HepG2 (cell line): ENCODE data around the gene OR1F1. TPM values are rescaled to one million over a fixed set of nuclear protein-coding genes. Genes with fewer than 3 reads are reported as not detected.
A peak's percentile ranks its signal among the peaks of the same experiment; 100 is the strongest.

Experiments
- CAMTA2 ChIP-seq: sonication (generic); formaldehyde crosslinking; IDR thresholded peaks from 2 replicates; pipeline ENCODE4 v1.4.0; 2020; ENCODE audit warnings: mild to moderate bottlenecking, missing genetic modification reagents, borderline replicate concordance
- FOXA1 ChIP-seq, 2 experiments: fragments of 450-650 bp in 1 of 2; sonication (generic) in 1 of 2; formaldehyde crosslinking in 1 of 2; IDR thresholded peaks; 2 replicates each; pipeline versions ENCODE4 v1.4.0 to v1.6.1; 2016 to 2020; ENCODE audit warnings: missing genetic modification reagents in 1 of 2
- HIVEP1 ChIP-seq: sonication (generic); formaldehyde crosslinking; IDR thresholded peaks from 2 replicates; pipeline ENCODE4 v1.4.0; 2020; ENCODE audit warnings: mild to moderate bottlenecking, missing genetic modification reagents
- NFE2L1 ChIP-seq: sonication (generic); formaldehyde crosslinking; IDR thresholded peaks from 2 replicates; pipeline ENCODE4 v1.4.0; 2020; ENCODE audit warnings: missing genetic modification reagents, mild to moderate bottlenecking, borderline replicate concordance
- NR2F2 ChIP-seq: IDR thresholded peaks from 2 replicates; pipeline ENCODE4 v1.6.1; 2012; ENCODE audit warnings: low read depth, inconsistent platforms, borderline replicate concordance
- TARDBP ChIP-seq: sonication (generic); formaldehyde crosslinking; IDR thresholded peaks from 2 replicates; pipeline ENCODE4 v1.8.0; 2022; ENCODE audit warnings: mild to moderate bottlenecking, missing genetic modification reagents
- ZBTB8A ChIP-seq: sonication (generic); formaldehyde crosslinking; IDR thresholded peaks from 2 replicates; pipeline ENCODE4 v1.4.0; 2020; ENCODE audit warnings: mild to moderate bottlenecking, low read depth, missing genetic modification reagents, borderline replicate concordance
- ZIK1 ChIP-seq: sonication (generic); formaldehyde crosslinking; IDR thresholded peaks from 2 replicates; pipeline ENCODE4 v1.5.0; 2020; ENCODE audit warnings: mild to moderate bottlenecking, low read depth, missing genetic modification reagents, borderline replicate concordance
- ZKSCAN8 ChIP-seq: IDR thresholded peaks from 2 replicates; pipeline ENCODE4 v1.6.1; 2016; ENCODE audit warnings: borderline replicate concordance, missing genetic modification reagents, missing compliant biosample characterization
- ZNF225 ChIP-seq: sonication (generic); formaldehyde crosslinking; IDR thresholded peaks from 2 replicates; pipeline ENCODE4 v1.4.0; 2020; ENCODE audit warnings: mild to moderate bottlenecking, missing genetic modification reagents
- ZNF670 ChIP-seq: sonication (generic); formaldehyde crosslinking; IDR thresholded peaks from 2 replicates; pipeline ENCODE4 v1.8.0; 2022; ENCODE audit warnings: mild to moderate bottlenecking, missing genetic modification reagents, borderline replicate concordance
- polyA plus RNA-seq, 8 experiments: library from polyadenylated mRNA; depleted of rRNA in 3 of 8; stranded (reverse) in 7 of 8; unstranded in 1 of 8; fragments of >200 nt; fragmentation: Illumina TruSeq in 4 of 8; extraction: Trizol in 4 of 8; gene quantifications; 2 replicates each; pipeline versions ENCODE4 v1.2.1 to v1.2.3, GENCODE V29; 2011 to 2016; ENCODE audit warnings: low read depth in 4 of 8, missing spikeins in 1 of 8, mixed read lengths in 1 of 8; ENCODE audit not compliant: insufficient read depth in 1 of 8
- total RNA-seq, 5 experiments: library from RNA; depleted of rRNA; stranded (reverse); fragments of >200 nt; fragmentation: Illumina TruSeq; extraction: Trizol; gene quantifications; 2 replicates each; pipeline ENCODE4 v1.2.3, GENCODE V29; 2016; ENCODE audit warnings: low read depth in 1 of 5
- TF ChIP-seq, protein P1 (sequence below), 2 experiments: sonication (generic) in 1 of 2; formaldehyde crosslinking in 1 of 2; IDR thresholded peaks; 2 replicates each; pipeline versions ENCODE4 v1.4.0 to v1.6.1; 2018 to 2020; ENCODE audit warnings: missing genetic modification reagents in 2 of 2, borderline replicate concordance in 1 of 2, low read depth in 1 of 2, mild to moderate bottlenecking in 1 of 2, missing biosample characterization in 1 of 2
- TF ChIP-seq, protein P2 (sequence below): sonication (generic); formaldehyde crosslinking; IDR thresholded peaks from 2 replicates; pipeline ENCODE4 v1.4.0; 2020; ENCODE audit warnings: missing genetic modification reagents, mild to moderate bottlenecking, borderline replicate concordance
- TF ChIP-seq, protein P3 (sequence below): sonication (generic); formaldehyde crosslinking; IDR thresholded peaks from 2 replicates; pipeline ENCODE4 v1.4.0; 2020; ENCODE audit warnings: missing genetic modification reagents, low read depth, mild to moderate bottlenecking, borderline replicate concordance
- TF ChIP-seq, protein P4 (sequence below): sonication (generic); formaldehyde crosslinking; IDR thresholded peaks from 2 replicates; pipeline ENCODE4 v1.4.0; 2020; ENCODE audit warnings: missing genetic modification reagents
- TF ChIP-seq, protein P5 (sequence below): sonication (generic); formaldehyde crosslinking; IDR thresholded peaks from 2 replicates; pipeline ENCODE4 v1.4.0; 2020; ENCODE audit warnings: missing genetic modification reagents
- TF ChIP-seq, protein P6 (sequence below): sonication (generic); formaldehyde crosslinking; conservative IDR thresholded peaks from 2 replicates; pipeline ENCODE4 v1.5.0; 2020; ENCODE audit warnings: missing genetic modification reagents
- TF ChIP-seq, protein P7 (sequence below): sonication (generic); formaldehyde crosslinking; IDR thresholded peaks from 2 replicates; pipeline ENCODE4 v1.4.0; 2020; ENCODE audit warnings: low read depth, mild to moderate bottlenecking, missing genetic modification reagents

Gene OR1F1
- total and polyA plus RNA-seq, 2 of the 13 experiments (the other 11 are each of a cell fraction or from before 2014, with no cell fraction given): 0.90 TPM; not detected in 1

DNA sequence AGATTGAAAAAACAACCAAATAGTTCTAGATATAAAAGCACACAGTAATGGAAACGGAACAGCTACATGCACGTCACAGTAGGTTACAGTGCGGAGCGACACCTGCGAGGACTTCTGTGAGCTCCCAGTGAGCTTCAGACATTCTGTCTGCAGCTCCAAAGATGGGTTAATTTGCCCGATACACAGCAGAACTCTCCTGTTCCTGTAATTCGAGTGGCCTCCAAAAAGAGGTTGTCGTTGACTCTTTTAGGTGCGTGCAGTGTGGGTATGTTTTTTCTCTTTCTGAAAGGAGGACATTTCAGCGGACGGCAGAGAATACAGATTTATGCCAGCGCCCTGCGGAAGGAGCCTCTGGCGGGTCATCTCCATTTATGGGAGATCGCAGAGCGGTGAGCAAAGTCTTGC lies 2.9 kb downstream of the OR1F1 start (continued):
- TF ChIP-seq ZBTB8A (CRISPR knock-in tag) (no peak; the same call in 1 of the 2 replicates), CAMTA2 (no peak), ZIK1 (no peak), NFE2L1 (CRISPR knock-in tag) (no peak), HIVEP1 (CRISPR knock-in tag) (no peak), ZKSCAN8 (no peak), FOXA1 (IDR thresholded peaks at IDR 0.05) (no peak), FOXA1 (CRISPR knock-in tag; IDR thresholded peaks at IDR 0.05) (no peak), TARDBP (CRISPR knock-in tag) (0 out of 2 replicates have a peak, but pooled peaks have one; percentile 11), NR2F2 (no peak), ZNF670 (CRISPR knock-in tag) (no peak), ZNF225 (no peak)
- TF ChIP-seq, protein P1, sequence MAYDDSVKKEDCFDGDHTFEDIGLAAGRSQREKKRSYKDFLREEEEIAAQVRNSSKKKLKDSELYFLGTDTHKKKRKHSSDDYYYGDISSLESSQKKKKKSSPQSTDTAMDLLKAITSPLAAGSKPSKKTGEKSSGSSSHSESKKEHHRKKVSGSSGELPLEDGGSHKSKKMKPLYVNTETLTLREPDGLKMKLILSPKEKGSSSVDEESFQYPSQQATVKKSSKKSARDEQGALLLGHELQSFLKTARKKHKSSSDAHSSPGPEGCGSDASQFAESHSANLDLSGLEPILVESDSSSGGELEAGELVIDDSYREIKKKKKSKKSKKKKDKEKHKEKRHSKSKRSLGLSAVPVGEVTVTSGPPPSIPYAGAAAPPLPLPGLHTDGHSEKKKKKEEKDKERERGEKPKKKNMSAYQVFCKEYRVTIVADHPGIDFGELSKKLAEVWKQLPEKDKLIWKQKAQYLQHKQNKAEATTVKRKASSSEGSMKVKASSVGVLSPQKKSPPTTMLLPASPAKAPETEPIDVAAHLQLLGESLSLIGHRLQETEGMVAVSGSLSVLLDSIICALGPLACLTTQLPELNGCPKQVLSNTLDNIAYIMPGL (CRISPR knock-in tag; IDR thresholded peaks at IDR 0.05; ENCODE audit: borderline replicate concordance in 1 of 2, low read depth in 1 of 2): no peak; a peak in 1 of 4 replicates
- TF ChIP-seq, protein P2, sequence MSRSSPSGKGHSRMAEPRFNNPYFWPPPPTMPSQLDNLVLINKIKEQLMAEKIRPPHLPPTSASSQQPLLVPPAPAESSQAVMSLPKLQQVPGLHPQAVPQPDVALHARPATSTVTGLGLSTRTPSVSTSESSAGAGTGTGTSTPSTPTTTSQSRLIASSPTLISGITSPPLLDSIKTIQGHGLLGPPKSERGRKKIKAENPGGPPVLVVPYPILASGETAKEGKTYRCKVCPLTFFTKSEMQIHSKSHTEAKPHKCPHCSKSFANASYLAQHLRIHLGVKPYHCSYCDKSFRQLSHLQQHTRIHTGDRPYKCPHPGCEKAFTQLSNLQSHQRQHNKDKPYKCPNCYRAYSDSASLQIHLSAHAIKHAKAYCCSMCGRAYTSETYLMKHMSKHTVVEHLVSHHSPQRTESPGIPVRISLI (CRISPR knock-in tag): no peak
- TF ChIP-seq, protein P3, sequence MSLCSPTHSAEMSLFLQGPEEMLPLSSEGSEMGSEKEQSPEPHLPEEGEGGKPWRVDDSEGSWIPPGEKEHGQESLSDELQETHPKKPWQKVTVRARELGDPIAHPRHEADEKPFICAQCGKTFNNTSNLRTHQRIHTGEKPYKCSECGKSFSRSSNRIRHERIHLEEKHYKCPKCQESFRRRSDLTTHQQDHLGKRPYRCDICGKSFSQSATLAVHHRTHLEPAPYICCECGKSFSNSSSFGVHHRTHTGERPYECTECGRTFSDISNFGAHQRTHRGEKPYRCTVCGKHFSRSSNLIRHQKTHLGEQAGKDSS: no peak
- TF ChIP-seq, protein P4, sequence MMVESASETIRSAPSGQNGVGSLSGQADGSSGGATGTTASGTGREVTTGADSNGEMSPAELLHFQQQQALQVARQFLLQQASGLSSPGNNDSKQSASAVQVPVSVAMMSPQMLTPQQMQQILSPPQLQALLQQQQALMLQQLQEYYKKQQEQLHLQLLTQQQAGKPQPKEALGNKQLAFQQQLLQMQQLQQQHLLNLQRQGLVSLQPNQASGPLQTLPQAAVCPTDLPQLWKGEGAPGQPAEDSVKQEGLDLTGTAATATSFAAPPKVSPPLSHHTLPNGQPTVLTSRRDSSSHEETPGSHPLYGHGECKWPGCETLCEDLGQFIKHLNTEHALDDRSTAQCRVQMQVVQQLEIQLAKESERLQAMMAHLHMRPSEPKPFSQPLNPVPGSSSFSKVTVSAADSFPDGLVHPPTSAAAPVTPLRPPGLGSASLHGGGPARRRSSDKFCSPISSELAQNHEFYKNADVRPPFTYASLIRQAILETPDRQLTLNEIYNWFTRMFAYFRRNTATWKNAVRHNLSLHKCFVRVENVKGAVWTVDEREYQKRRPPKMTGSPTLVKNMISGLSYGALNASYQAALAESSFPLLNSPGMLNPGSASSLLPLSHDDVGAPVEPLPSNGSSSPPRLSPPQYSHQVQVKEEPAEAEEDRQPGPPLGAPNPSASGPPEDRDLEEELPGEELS (CRISPR knock-in tag): no peak
- TF ChIP-seq, protein P5, sequence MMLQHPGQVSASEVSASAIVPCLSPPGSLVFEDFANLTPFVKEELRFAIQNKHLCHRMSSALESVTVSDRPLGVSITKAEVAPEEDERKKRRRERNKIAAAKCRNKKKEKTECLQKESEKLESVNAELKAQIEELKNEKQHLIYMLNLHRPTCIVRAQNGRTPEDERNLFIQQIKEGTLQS (CRISPR knock-in tag): no peak
- TF ChIP-seq, protein P6, sequence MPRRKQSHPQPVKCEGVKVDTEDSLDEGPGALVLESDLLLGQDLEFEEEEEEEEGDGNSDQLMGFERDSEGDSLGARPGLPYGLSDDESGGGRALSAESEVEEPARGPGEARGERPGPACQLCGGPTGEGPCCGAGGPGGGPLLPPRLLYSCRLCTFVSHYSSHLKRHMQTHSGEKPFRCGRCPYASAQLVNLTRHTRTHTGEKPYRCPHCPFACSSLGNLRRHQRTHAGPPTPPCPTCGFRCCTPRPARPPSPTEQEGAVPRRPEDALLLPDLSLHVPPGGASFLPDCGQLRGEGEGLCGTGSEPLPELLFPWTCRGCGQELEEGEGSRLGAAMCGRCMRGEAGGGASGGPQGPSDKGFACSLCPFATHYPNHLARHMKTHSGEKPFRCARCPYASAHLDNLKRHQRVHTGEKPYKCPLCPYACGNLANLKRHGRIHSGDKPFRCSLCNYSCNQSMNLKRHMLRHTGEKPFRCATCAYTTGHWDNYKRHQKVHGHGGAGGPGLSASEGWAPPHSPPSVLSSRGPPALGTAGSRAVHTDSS (CRISPR knock-in tag): 0 out of 2 replicates have a peak, but pooled peaks have one; percentile 40
- TF ChIP-seq, protein P7, sequence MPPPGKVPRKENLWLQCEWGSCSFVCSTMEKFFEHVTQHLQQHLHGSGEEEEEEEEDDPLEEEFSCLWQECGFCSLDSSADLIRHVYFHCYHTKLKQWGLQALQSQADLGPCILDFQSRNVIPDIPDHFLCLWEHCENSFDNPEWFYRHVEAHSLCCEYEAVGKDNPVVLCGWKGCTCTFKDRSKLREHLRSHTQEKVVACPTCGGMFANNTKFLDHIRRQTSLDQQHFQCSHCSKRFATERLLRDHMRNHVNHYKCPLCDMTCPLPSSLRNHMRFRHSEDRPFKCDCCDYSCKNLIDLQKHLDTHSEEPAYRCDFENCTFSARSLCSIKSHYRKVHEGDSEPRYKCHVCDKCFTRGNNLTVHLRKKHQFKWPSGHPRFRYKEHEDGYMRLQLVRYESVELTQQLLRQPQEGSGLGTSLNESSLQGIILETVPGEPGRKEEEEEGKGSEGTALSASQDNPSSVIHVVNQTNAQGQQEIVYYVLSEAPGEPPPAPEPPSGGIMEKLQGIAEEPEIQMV (CRISPR knock-in tag): 0 out of 2 replicates have a peak, but pooled peaks have one; percentile 17
